CD4-positive, alpha-beta T cell (primary cell): Measurements from ENCODE around the gene ZNF281. TPM values are rescaled to one million over a fixed set of nuclear protein-coding genes. Genes with fewer than 3 reads are reported as not detected.

Experiments used
- ATAC-seq: fragments of 200-7000 bp; cut with Tn5 transposase; one replicate; pipeline ENCODE4 v1.10.0; 2022; ENCODE audit warnings: mild to moderate bottlenecking; ENCODE audit not compliant: poor library complexity
- CTCF ChIA-PET: fragments of 350-600 bp; sonication (Branson Sonifier 250); formaldehyde crosslinking; loops from one replicate; lab custom pipeline; 2021; ENCODE audit warnings: antibody characterized with exemption, inconsistent platforms; lab: Charles Lee
- POLR2A ChIA-PET: fragments of 350-600 bp; sonication (Branson Sonifier 250); formaldehyde crosslinking; loops from one replicate; lab custom pipeline; 2021; ENCODE audit warnings: antibody characterized with exemption, inconsistent platforms; lab: Charles Lee
- DNase-seq, 14 experiments: peaks; one replicate each; pipeline ENCODE4 v3.0.0-alpha.2; 2013 to 2020; ENCODE audit warnings: mixed read lengths in 2 of 14
- H3K27ac ChIP-seq, 2 donors: one replicate each; pipeline versions ENCODE4 v1.5.1 to v1.7.0; 2013; ENCODE audit warnings: low read length in 2 of 2, low read depth in 1 of 2, mild to moderate bottlenecking in 1 of 2
- H3K27me3 ChIP-seq, 2 experiments: 1 replicate in 1 of 2; 2 replicates in 1 of 2; pipeline versions ENCODE4 v1.6.1 to v1.7.0; 2013; ENCODE audit warnings: low read length in 2 of 2, control low read depth in 1 of 2, mild to moderate bottlenecking in 1 of 2, moderate library complexity in 1 of 2; ENCODE audit not compliant: insufficient read depth in 2 of 2, control insufficient read depth in 1 of 2
- H3K36me3 ChIP-seq: one replicate; pipeline ENCODE4 v1.6.1; 2013; ENCODE audit warnings: low read length, control low read depth; ENCODE audit not compliant: insufficient read depth
- H3K4me1 ChIP-seq: one replicate; pipeline ENCODE4 v1.6.1; 2013; ENCODE audit warnings: low read length, control low read depth; ENCODE audit not compliant: insufficient read depth
- H3K4me3 ChIP-seq: one replicate; pipeline ENCODE4 v1.5.1; 2013; ENCODE audit warnings: mild to moderate bottlenecking, low read length, moderate library complexity
- H3K9me3 ChIP-seq, 2 experiments: 1 replicate in 1 of 2; 2 replicates in 1 of 2; pipeline versions ENCODE4 v1.6.1 to v1.7.0; 2013; ENCODE audit warnings: low read length in 2 of 2, mild to moderate bottlenecking in 2 of 2, control low read depth in 1 of 2, moderate library complexity in 1 of 2; ENCODE audit not compliant: control insufficient read depth in 1 of 2, insufficient read depth in 1 of 2
- H3K27ac Mint-ChIP-seq: one replicate; pipeline ENCODE4 v1.8.0; 2020; ENCODE audit warnings: mixed read lengths
- H3K27me3 Mint-ChIP-seq: one replicate; pipeline ENCODE4 v1.8.0; 2021; ENCODE audit warnings: mixed read lengths
- H3K36me3 Mint-ChIP-seq: one replicate; pipeline ENCODE4 v1.8.0; 2021; ENCODE audit warnings: low read depth, mixed read lengths
- H3K4me1 Mint-ChIP-seq: one replicate; pipeline ENCODE4 v1.8.0; 2021; ENCODE audit warnings: low read depth, mixed read lengths
- H3K4me3 Mint-ChIP-seq: one replicate; pipeline ENCODE4 v1.8.0; 2020; ENCODE audit warnings: mild to moderate bottlenecking, mixed read lengths
- H3K9me3 Mint-ChIP-seq: one replicate; pipeline ENCODE4 v1.8.0; 2020; ENCODE audit warnings: mixed read lengths
- intact Hi-C, 2 experiments: fragments of 100-400 bp; cut with DNase I in 1 of 2; cut with micrococcal nuclease in 1 of 2; formaldehyde crosslinking; loops; one replicate each; pipeline versions ENCODE4 v1.15.1 to v1.9.0; 2023 to 2025; cut with DNase I, micrococcal nuclease
- total RNA-seq, 174 experiments: library from RNA in 2 of 174; stranded (reverse) in 2 of 174; gene quantifications; one replicate each; pipeline ENCODE4 v1.2.3 and lab custom pipeline; 2021 to 2026
- TF ChIP-seq, protein P1 (sequence below): fragments of 200-600 bp; IDR thresholded peaks from one replicate; pipeline ENCODE4 v1.8.0; 2022; ENCODE audit warnings: antibody characterized with exemption, mild to moderate bottlenecking

Gene ZNF281
- total RNA-seq, 2 experiments from 2014 or later, result 27.6 to 29.3 TPM

GRCh38 chr1:200436436-200436835 lies 26.6 kb upstream of the ZNF281 start:
- H3K27me3 ChIP-seq, result no peaks in the 10 kb centered on the region
- ChIA-PET POLR2A (no interaction called here), CTCF (no interaction called here)
- intact Hi-C loops, result no loop called here
- Mint-ChIP-seq H3K27ac (no peak overlapping the region), H3K9me3 (no peaks in the 10 kb centered on the region), H3K4me3 (no peak overlapping the region), H3K36me3 (no peaks in the 10 kb centered on the region), H3K27me3 (no peaks in the 10 kb centered on the region), H3K4me1 (peaks cover 11% of the 10 kb centered on the region)
- H3K4me3 ChIP-seq, result no peak overlapping the region
- H3K36me3 ChIP-seq, result no peaks in the 10 kb centered on the region
- H3K4me1 ChIP-seq, result peaks cover 3% of the 10 kb centered on the region
- H3K9me3 ChIP-seq, result no peaks in the 10 kb centered on the region
- ATAC-seq, result no peak
- DNase-seq, result no peak
- no peak overlapping the region for H3K27ac ChIP-seq
- TF ChIP-seq, protein P1, sequence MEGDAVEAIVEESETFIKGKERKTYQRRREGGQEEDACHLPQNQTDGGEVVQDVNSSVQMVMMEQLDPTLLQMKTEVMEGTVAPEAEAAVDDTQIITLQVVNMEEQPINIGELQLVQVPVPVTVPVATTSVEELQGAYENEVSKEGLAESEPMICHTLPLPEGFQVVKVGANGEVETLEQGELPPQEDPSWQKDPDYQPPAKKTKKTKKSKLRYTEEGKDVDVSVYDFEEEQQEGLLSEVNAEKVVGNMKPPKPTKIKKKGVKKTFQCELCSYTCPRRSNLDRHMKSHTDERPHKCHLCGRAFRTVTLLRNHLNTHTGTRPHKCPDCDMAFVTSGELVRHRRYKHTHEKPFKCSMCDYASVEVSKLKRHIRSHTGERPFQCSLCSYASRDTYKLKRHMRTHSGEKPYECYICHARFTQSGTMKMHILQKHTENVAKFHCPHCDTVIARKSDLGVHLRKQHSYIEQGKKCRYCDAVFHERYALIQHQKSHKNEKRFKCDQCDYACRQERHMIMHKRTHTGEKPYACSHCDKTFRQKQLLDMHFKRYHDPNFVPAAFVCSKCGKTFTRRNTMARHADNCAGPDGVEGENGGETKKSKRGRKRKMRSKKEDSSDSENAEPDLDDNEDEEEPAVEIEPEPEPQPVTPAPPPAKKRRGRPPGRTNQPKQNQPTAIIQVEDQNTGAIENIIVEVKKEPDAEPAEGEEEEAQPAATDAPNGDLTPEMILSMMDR, result no peak

GRCh38 chr1:200435200-200435780 lies 25.5 kb upstream of the ZNF281 start:
- no peak overlapping the region for H3K27ac ChIP-seq
- no peaks in the 10 kb centered on the region for H3K36me3 ChIP-seq
- no peak overlapping the region for H3K4me3 ChIP-seq
- H3K36me3 Mint-ChIP-seq, result no peaks in the 10 kb centered on the region
- no peaks in the 10 kb centered on the region for H3K27me3 ChIP-seq
- no peak overlapping the region for H3K27ac Mint-ChIP-seq
- no peaks in the 10 kb centered on the region for H3K27me3 Mint-ChIP-seq
- ATAC-seq (no peak), DNase-seq (no peak)
- peaks cover 11% of the 10 kb centered on the region for H3K4me1 Mint-ChIP-seq
- peaks cover 3% of the 10 kb centered on the region for H3K4me1 ChIP-seq
- H3K9me3 Mint-ChIP-seq, result no peaks in the 10 kb centered on the region
- intact Hi-C loops, result no loop called here
- ChIA-PET CTCF (no interaction called here), POLR2A (no interaction called here)
- no peak overlapping the region for H3K4me3 Mint-ChIP-seq
- TF ChIP-seq, protein P1, result no peak
- H3K9me3 ChIP-seq, result no peaks in the 10 kb centered on the region

- no peaks in the 10 kb centered on the region for H3K36me3 ChIP-seq
- Mint-ChIP-seq H3K27me3 (no peaks in the 10 kb centered on the region), H3K36me3 (no peaks in the 10 kb centered on the region), H3K4me3 (no peak overlapping the region), H3K4me1 (peaks cover 8% of the 10 kb centered on the region), H3K27ac (no peak overlapping the region), H3K9me3 (no peaks in the 10 kb centered on the region)
- TF ChIP-seq, protein P1, result no peak
- POLR2A ChIA-PET, result no interaction called here
- H3K27ac ChIP-seq, result no peak overlapping the region
- no peaks in the 10 kb centered on the region for H3K9me3 ChIP-seq
- ATAC-seq (no peak), DNase-seq (no peak)
- no peaks in the 10 kb centered on the region for H3K27me3 ChIP-seq
- CTCF ChIA-PET, result no interaction called here
- intact Hi-C loops, result no loop called here
- peaks cover 3% of the 10 kb centered on the region for H3K4me1 ChIP-seq
- H3K4me3 ChIP-seq, result no peak overlapping the region
Measured at GRCh38 chr1:200433586-200433985, 23.8 kb upstream of the ZNF281 start.
